GM19395 (cell line): Measurements from ENCODE around the gene WDR33.
"Not testable (repeated sequence)": the region's sequence is repeated elsewhere in the genome, so short reads cannot be mapped to it uniquely, and the experiment has no call there.

Source experiments
- ATAC-seq: cut with Tn5 transposase; IDR thresholded peaks from one replicate; pipeline ENCODE4 v1.9.1; 2021; ENCODE audit warnings: mild to moderate bottlenecking, moderate library complexity; ENCODE audit not compliant: unreplicated experiment

The WDR33 gene

GRCh38 chr2:127810619-127811396 is at the start of gene WDR33:
Gene WDR33, minus strand, starts transcription at chr2:127811171. Its CDS starts 40,190 bp downstream, at chr2:127770981.
- ATAC-seq = peak; percentile 98

- ATAC-seq = no peak
Measured at GRCh38 chr2:127860130-127860529, 49.2 kb upstream of the WDR33 start.

GRCh38 chr2:127859712-127860085 is 48.7 kb upstream of the WDR33 start:
- no peak for ATAC-seq

GRCh38 chr2:127857265-127857808 is 46.4 kb upstream of the WDR33 start:
- ATAC-seq = peak; percentile 25

GRCh38 chr2:127853671-127854070 is 42.7 kb upstream of the WDR33 start:
- no peak for ATAC-seq

GRCh38 chr2:127852388-127852787 is 41.4 kb upstream of the WDR33 start:
- ATAC-seq = no peak

- no peak for ATAC-seq
Measured at GRCh38 chr2:127847931-127848330, 37.0 kb upstream of the WDR33 start.

GRCh38 chr2:127844973-127845372 is 34.0 kb upstream of the WDR33 start:
- ATAC-seq = no peak

GRCh38 chr2:127843677-127844076 is 32.7 kb upstream of the WDR33 start:
- no peak for ATAC-seq

GRCh38 chr2:127841466-127842178 is 30.7 kb upstream of the WDR33 start:
- no peak for ATAC-seq

- ATAC-seq = no peak
Measured at GRCh38 chr2:127840893-127841292, 29.9 kb upstream of the WDR33 start.

GRCh38 chr2:127834951-127835350 is 24.0 kb upstream of the WDR33 start:
- ATAC-seq = no peak

- ATAC-seq = peak; percentile 99
Measured at GRCh38 chr2:127829845-127830246, 18.9 kb upstream of the WDR33 start.

GRCh38 chr2:127826708-127827107 is 15.7 kb upstream of the WDR33 start:
- ATAC-seq = not testable (repeated sequence)

- ATAC-seq = no peak
Measured at GRCh38 chr2:127826047-127826446, 15.1 kb upstream of the WDR33 start.

GRCh38 chr2:127820080-127820668 is 9.2 kb upstream of the WDR33 start:
- ATAC-seq = no peak

GRCh38 chr2:127818794-127819425 is 7.9 kb upstream of the WDR33 start:
- no peak for ATAC-seq

GRCh38 chr2:127818241-127818640 is 7.3 kb upstream of the WDR33 start:
- no peak for ATAC-seq

GRCh38 chr2:127814677-127815076 is 3.7 kb upstream of the WDR33 start:
- ATAC-seq = no peak

- not testable (repeated sequence) for ATAC-seq
Measured at GRCh38 chr2:127812441-127812840, 1.5 kb upstream of the WDR33 start.
